HG03103 (cell line): ENCODE results near the gene CNN3.

Experiments used
- ATAC-seq: cut with Tn5 transposase; IDR thresholded peaks from one replicate; pipeline ENCODE4 v1.9.1; 2021; ENCODE audit warnings: low read depth; ENCODE audit not compliant: unreplicated experiment

The CNN3 gene

DNA sequence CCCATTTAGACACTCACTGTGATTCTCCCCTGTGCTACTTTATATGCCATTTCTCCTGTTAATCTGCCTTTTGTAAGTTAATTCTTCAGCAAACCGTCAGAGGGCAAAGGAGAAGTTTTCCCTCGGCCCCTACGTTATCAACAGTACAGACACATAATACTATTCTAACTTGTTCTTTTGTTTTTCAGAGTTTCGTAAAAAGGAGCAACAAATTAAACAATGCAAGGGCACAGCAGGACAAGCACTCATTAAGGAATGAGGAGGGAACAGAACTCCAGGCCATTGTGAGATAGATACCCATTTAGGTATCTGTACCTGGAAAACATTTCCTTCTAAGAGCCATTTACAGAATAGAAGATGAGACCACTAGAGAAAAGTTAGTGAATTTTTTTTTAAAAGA, 32.3 kb downstream of the CNN3 start:
- ATAC-seq = no peak

- ATAC-seq = no peak
Measured at GRCh38 chr1:94892604-94893254, 34.2 kb downstream of the CNN3 start.

DNA sequence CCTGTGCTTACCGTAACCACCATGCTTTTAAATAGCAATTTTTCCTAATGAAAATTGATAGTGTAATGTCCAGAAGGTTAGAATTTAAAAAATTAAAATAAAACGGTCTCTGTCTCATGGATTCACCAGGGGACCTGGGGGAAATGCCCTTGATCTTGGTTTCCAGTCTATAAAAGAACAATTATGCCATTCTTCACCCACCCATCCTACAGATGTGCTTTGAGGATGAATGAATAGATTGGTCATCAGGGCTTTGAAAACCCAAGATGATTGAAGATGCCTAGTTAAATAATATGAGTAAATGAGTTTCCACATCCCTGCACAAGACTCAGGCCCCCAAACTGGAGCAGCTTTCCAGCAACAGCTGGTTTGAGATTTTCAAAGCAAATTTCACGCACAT, 38.7 kb downstream of the CNN3 start:
- no peak for ATAC-seq

- ATAC-seq = no peak
Measured at GRCh38 chr1:94887603-94888171, 39.2 kb downstream of the CNN3 start.

GRCh38 chr1:94887106-94887505, 39.8 kb downstream of the CNN3 start:
- no peak for ATAC-seq

- ATAC-seq = no peak
Measured at GRCh38 chr1:94886361-94886760, 40.5 kb downstream of the CNN3 start.

- ATAC-seq = no peak
Measured at GRCh38 chr1:94884507-94884906, 42.4 kb downstream of the CNN3 start.

DNA sequence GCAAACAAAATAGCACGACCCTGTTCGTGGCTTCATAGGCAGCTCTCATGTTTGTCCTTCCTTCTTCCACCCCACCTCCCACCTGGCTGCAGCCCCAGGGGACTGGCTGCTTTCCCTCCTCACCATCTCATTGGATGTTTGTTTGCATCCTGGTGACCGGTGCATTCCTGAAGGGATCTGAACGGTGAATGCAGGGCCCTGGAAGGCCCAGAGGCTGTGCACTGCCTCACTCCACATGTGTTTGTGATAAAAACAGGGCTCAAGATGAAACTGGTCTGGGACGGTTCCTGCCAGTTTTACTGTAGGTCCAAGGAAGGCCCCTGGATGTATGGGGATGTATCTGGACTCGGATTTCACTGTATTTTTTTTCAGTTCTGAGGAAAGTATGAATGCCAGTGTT, 42.8 kb downstream of the CNN3 start:
- ATAC-seq = no peak

GRCh38 chr1:94883691-94884090, 43.2 kb downstream of the CNN3 start:
- no peak for ATAC-seq

DNA sequence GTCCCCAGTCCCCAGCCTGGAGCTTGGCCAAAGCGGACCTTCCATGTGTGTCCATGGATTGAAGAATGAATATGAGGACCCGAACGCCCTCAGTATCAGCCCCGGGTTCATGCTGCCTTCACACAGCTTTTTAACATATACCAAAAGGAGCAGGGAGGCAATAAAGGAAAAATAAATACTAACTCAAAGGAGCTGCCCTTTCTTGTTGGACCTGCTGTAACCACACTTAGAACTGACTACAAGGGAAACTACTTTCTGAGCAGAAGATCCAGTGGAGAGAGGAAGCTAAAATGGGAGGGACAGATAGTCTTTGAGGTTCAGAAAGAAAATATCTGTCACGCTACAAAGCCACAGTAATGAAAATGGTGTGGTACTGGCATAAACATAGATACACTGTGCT, 48.6 kb downstream of the CNN3 start:
- ATAC-seq = no peak

DNA sequence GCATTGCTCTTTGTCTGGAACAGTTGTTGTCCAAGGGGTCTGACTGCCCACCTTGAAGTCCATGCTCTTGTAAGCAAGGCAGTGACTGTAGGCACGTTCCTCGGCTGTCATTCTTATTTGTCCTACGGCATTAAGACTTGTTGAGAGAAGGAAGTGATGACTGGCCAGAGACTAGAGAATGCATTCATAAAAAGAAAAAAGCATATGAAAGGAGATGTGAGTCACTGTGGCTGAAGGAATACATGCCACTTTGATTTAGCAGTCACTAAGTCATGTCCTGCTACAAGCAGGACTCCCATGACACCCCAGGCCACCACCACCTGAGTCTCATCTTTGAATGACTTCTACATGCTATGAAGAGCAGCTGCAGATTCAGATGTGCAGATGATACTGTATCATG, 50.5 kb downstream of the CNN3 start:
- ATAC-seq = no peak

DNA sequence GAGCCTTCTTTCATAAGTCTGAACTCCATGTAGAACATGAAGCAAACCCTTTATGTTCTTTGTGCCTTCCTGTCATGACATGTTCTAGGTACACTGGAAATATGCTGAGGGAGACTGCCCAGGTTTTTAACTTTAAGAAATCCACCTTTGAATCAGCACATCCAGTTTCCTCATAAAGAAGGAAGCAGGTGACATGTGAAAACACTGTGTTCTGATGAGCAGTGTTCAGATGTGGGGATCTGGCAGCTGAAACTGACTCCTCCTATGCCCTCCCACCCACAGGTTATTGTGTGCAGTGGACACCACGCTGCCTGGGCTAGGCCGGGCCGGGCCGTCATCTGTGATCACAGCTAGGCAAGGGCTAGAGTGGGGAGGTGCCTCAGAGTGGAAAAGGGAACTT, 51.1 kb downstream of the CNN3 start:
- ATAC-seq = no peak

DNA sequence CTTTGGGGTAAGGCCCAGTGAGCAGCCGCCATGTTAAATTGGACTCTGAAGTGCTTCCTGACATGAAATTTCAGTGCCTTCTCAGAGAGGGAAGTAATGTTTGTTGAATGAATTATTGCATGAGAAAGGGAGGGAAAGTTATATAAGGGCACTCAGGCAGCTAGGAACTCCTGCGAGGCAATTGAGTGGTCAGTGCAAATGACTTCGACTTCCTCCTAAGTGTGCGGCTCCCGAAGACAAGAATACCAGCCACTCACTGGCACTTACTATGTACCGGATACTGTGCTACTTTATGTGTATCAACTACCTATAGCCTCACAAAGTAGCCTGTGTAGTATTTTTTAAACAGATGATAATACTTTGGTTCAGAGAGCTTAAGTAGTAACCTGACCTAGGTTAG, 52.5 kb downstream of the CNN3 start:
- ATAC-seq = no peak

- ATAC-seq = peak; percentile 57
Measured at GRCh38 chr1:94873520-94874351, 53.2 kb downstream of the CNN3 start.

GRCh38 chr1:94872771-94873495, 54.0 kb downstream of the CNN3 start:
- no peak for ATAC-seq

DNA sequence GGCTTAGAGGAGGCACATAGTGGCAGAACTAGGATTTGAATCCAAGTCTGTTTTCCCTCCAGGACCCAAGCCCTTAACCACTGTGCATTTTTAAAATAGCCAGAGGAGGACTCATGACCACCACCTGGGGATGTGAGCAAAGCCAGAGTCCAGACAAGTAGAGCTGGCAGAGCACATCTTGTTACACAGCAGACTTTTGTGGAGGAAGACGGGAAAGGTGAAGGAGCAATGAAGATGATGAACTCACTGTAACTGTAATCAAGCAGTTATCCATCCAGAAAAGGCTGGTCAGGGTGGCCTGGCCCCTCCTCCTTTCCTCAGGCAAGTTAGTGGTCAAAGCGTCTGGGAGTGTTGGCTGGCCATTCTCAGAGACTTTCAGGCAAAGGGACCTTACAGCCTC, 55.9 kb downstream of the CNN3 start:
- no peak for ATAC-seq

- no peak for ATAC-seq
Measured at GRCh38 chr1:94866164-94866807, 60.6 kb downstream of the CNN3 start.

- ATAC-seq = no peak
Measured at GRCh38 chr1:94865360-94865759, 61.5 kb downstream of the CNN3 start.

GRCh38 chr1:94864821-94865220, 62.1 kb downstream of the CNN3 start:
- no peak for ATAC-seq

GRCh38 chr1:94863919-94864318, 63.0 kb downstream of the CNN3 start:
- no peak for ATAC-seq
